Tibial artery (tissue), 4 donors: ENCODE results near the gene SCRN1.

ENCODE experiments used
- DNase-seq, 2 donors: peaks; one replicate each; pipeline ENCODE4 v3.0.0-alpha.2; 2019
- H3K27ac ChIP-seq, 2 donors: fragments of 200-600 bp; sonication (generic) in 1 of 2; 1 replicate in 1 of 2; 2 replicates in 1 of 2; pipeline ENCODE4 v1.5.1; 2018 to 2019; ENCODE audit warnings: mild to moderate bottlenecking in 1 of 2
- H3K27me3 ChIP-seq, 2 donors: fragments of 200-600 bp; sonication (generic) in 1 of 2; one replicate each; pipeline versions ENCODE4 v1.5.1 to v1.6.0; 2016 to 2019
- H3K36me3 ChIP-seq, 3 donors: fragments of 200-600 bp; sonication (generic) in 2 of 3; one replicate each; pipeline ENCODE4 v1.5.1; 2016 to 2019; ENCODE audit warnings: mild to moderate bottlenecking in 2 of 3
- H3K4me1 ChIP-seq, 4 donors: fragments of 200-600 bp; sonication (generic) in 2 of 4; 1 replicate in 3 of 4; 2 replicates in 1 of 4; pipeline ENCODE4 v1.5.1; 2016 to 2019
- H3K4me3 ChIP-seq, 2 donors: fragments of 200-600 bp; sonication (generic) in 1 of 2; 1 replicate in 1 of 2; 2 replicates in 1 of 2; pipeline ENCODE4 v1.5.1; 2018 to 2019; ENCODE audit warnings: mild to moderate bottlenecking in 2 of 2
- H3K9me3 ChIP-seq, 3 donors: fragments of 200-600 bp; sonication (generic) in 1 of 3; one replicate each; pipeline ENCODE4 v1.5.1; 2016 to 2019
- CTCF ChIP-seq, 2 experiments: fragments of 200-600 bp in 1 of 2; fragments of 450-650 bp in 1 of 2; IDR thresholded peaks; one replicate each; pipeline ENCODE4 v1.5.1; 2017 to 2019; ENCODE audit warnings: antibody characterized with exemption in 2 of 2, mild to moderate bottlenecking in 1 of 2, moderate library complexity in 1 of 2
- intact Hi-C: fragments of 100-400 bp; cut with DNase I; formaldehyde crosslinking; loops from one replicate; pipeline ENCODE4 v1.15.0; 2023; ENCODE audit warnings: low total_unique reads

The SCRN1 gene

GRCh38 chr7:29918850-29919249, 70.8 kb downstream of the SCRN1 start:
- Histone ChIP-seq H3K4me1 (peaks cover 0 to 18% (median 13%) of the 10 kb centered on the region in 4 donors), H3K36me3 (peaks cover 10 to 28% (median 18%) of the 10 kb centered on the region in 3 donors), H3K27ac (no peak overlapping the region), H3K27me3 (no peaks in the 10 kb centered on the region), H3K9me3 (no peaks in the 10 kb centered on the region), H3K4me3 (no peak overlapping the region)
- intact Hi-C loops, result no loop called here
- DNase-seq, result no peak
- TF ChIP-seq CTCF (IDR thresholded peaks at IDR 0.05), result no peak

- peaks cover 0 to 18% (median 13%) of the 10 kb centered on the region in 4 donors for H3K4me1 ChIP-seq
- H3K27ac ChIP-seq, result no peak overlapping the region
- no peak for DNase-seq
- H3K36me3 ChIP-seq, result peaks cover 0 to 16% (median 9%) of the 10 kb centered on the region in 3 donors
- no peak overlapping the region for H3K4me3 ChIP-seq
- no peak for TF ChIP-seq CTCF (IDR thresholded peaks at IDR 0.05)
- no peaks in the 10 kb centered on the region for H3K27me3 ChIP-seq
- intact Hi-C loops, result no loop called here
- no peaks in the 10 kb centered on the region for H3K9me3 ChIP-seq
These were observed 72.0 kb downstream of the SCRN1 start for GRCh38 chr7:29917641-29918040.

GRCh38 chr7:29915481-29916215, 74.0 kb downstream of the SCRN1 start:
- peak overlapping the region in 1 of 2 donors; percentile 10 for H3K4me3 ChIP-seq

GRCh38 chr7:29914180-29914579, 75.4 kb downstream of the SCRN1 start:
- Histone ChIP-seq H3K27me3 (no peaks in the 10 kb centered on the region), H3K27ac (no peak overlapping the region), H3K4me1 (peaks cover 0 to 18% (median 13%) of the 10 kb centered on the region in 4 donors), H3K36me3 (peaks cover 0 to 7% (median 0%) of the 10 kb centered on the region in 3 donors), H3K9me3 (no peaks in the 10 kb centered on the region), H3K4me3 (no peak overlapping the region)
- no peak for TF ChIP-seq CTCF (IDR thresholded peaks at IDR 0.05)
- intact Hi-C loops, result no loop called here
- DNase-seq, result no peak

More at GRCh38 chr7:29915481-29916215, 74.0 kb downstream of the SCRN1 start:
- Histone ChIP-seq H3K36me3 (peaks cover 0 to 7% (median 0%) of the 10 kb centered on the region in 3 donors), H3K4me1 (peaks cover 0 to 18% (median 13%) of the 10 kb centered on the region in 4 donors), H3K27me3 (no peaks in the 10 kb centered on the region), H3K9me3 (no peaks in the 10 kb centered on the region), H3K27ac (peak overlapping the region; percentile 26 to 59)
- DNase-seq, result no peak
- intact Hi-C loops, result no loop called here
- no peak for TF ChIP-seq CTCF (IDR thresholded peaks at IDR 0.05)

GRCh38 chr7:29906200-29907022, 83.2 kb downstream of the SCRN1 start:
- Histone ChIP-seq H3K27ac (no peak overlapping the region), H3K4me3 (no peak overlapping the region), H3K27me3 (no peaks in the 10 kb centered on the region), H3K9me3 (peaks cover 0 to 15% (median 0%) of the 10 kb centered on the region in 3 donors), H3K4me1 (no peaks in the 10 kb centered on the region), H3K36me3 (peaks cover 23 to 31% (median 23%) of the 10 kb centered on the region in 3 donors)
- intact Hi-C loops, result no loop called here
- no peak for TF ChIP-seq CTCF (IDR thresholded peaks at IDR 0.05)
- DNase-seq, result no peak
